CD14-positive monocyte (primary cell): ENCODE data around the gene PDLIM7. TPM values are rescaled to one million over a fixed set of nuclear protein-coding genes. Genes with fewer than 3 reads are reported as not detected.

Experiments used
- DNase-seq, 3 donors: peaks; one replicate each; pipeline ENCODE4 v3.0.0-alpha.2; 2011 to 2022
- H2AFZ ChIP-seq: 2 replicates; pipeline ENCODE4 v1.6.0; 2012; ENCODE audit warnings: mild to moderate bottlenecking, low read depth, low read length, inconsistent platforms; ENCODE audit not compliant: insufficient read depth, poor library complexity, severe bottlenecking
- H3K27ac ChIP-seq, 2 donors: 1 replicate in 1 of 2; 2 replicates in 1 of 2; pipeline ENCODE4 v1.5.1; 2012 to 2013; ENCODE audit warnings: low read length in 2 of 2, control low read depth in 1 of 2, inconsistent platforms in 1 of 2, low read depth in 1 of 2, mild to moderate bottlenecking in 1 of 2
- H3K27me3 ChIP-seq, 2 donors: one replicate each; pipeline versions ENCODE4 v1.6.0 to v1.6.1; 2011 to 2013; ENCODE audit warnings: low read length in 2 of 2; ENCODE audit not compliant: control insufficient read depth in 2 of 2, insufficient read depth in 2 of 2
- H3K36me3 ChIP-seq, 2 donors: replicated peaks in 1 of 2; 1 replicate in 1 of 2; 2 replicates in 1 of 2; pipeline versions ENCODE4 v1.5.1 to v1.6.1; 2012 to 2013; ENCODE audit warnings: low read length in 2 of 2, control low read depth in 1 of 2, inconsistent platforms in 1 of 2, mild to moderate bottlenecking in 1 of 2; ENCODE audit not compliant: insufficient read depth in 2 of 2, control insufficient read depth in 1 of 2
- H3K4me1 ChIP-seq, 2 donors: 1 replicate in 1 of 2; 2 replicates in 1 of 2; pipeline versions ENCODE4 v1.5.1 to v1.6.1; 2012 to 2013; ENCODE audit warnings: low read length in 2 of 2, control low read depth in 1 of 2, inconsistent platforms in 1 of 2, mild to moderate bottlenecking in 1 of 2, moderate library complexity in 1 of 2; ENCODE audit not compliant: insufficient read depth in 2 of 2, control insufficient read depth in 1 of 2
- H3K4me2 ChIP-seq: replicated peaks from 2 replicates; pipeline ENCODE3; 2012; ENCODE audit warnings: low read length, moderate library complexity, mild to moderate bottlenecking; ENCODE audit not compliant: poor library complexity, severe bottlenecking; ENCODE audit errors: extremely low read depth
- H3K4me3 ChIP-seq, 3 experiments: fragments of 200-600 bp in 1 of 3; sonication (generic) in 1 of 3; replicated peaks in 1 of 3; 1 replicate in 2 of 3; 2 replicates in 1 of 3; pipeline ENCODE4 v1.5.1; 2011 to 2013; ENCODE audit warnings: low read length in 3 of 3, mild to moderate bottlenecking in 3 of 3, control low read depth in 2 of 3, low read depth in 2 of 3, inconsistent platforms in 1 of 3, moderate library complexity in 1 of 3
- H3K79me2 ChIP-seq: 2 replicates; pipeline ENCODE4 v1.6.0; 2012; ENCODE audit warnings: mild to moderate bottlenecking, control low read depth, inconsistent platforms, low read length, moderate library complexity; ENCODE audit not compliant: insufficient read depth
- H3K9ac ChIP-seq: 2 replicates; pipeline ENCODE4 v1.6.0; 2017; ENCODE audit warnings: low read length, mild to moderate bottlenecking; ENCODE audit not compliant: insufficient read depth, poor library complexity, severe bottlenecking
- H3K9me3 ChIP-seq, 2 donors: replicated peaks in 1 of 2; 1 replicate in 1 of 2; 2 replicates in 1 of 2; pipeline versions ENCODE4 v1.5.1 to v1.6.1; 2012 to 2013; ENCODE audit warnings: low read length in 2 of 2, control low read depth in 1 of 2; ENCODE audit not compliant: control insufficient read depth in 1 of 2, insufficient read depth in 1 of 2
- H4K20me1 ChIP-seq: 2 replicates; pipeline ENCODE4 v1.6.0; 2012; ENCODE audit warnings: mild to moderate bottlenecking, low read length, control low read depth, moderate library complexity; ENCODE audit not compliant: insufficient read depth
- H3K27ac Mint-ChIP-seq, 7 donors: one replicate each; pipeline ENCODE4 v1.8.0; 2020; ENCODE audit warnings: mild to moderate bottlenecking in 7 of 7, mixed read lengths in 7 of 7, moderate library complexity in 6 of 7, inconsistent platforms in 2 of 7
- H3K27me3 Mint-ChIP-seq, 3 donors: one replicate each; pipeline ENCODE4 v1.8.0; 2021 to 2022; ENCODE audit warnings: low read depth in 3 of 3, mild to moderate bottlenecking in 3 of 3, mixed read lengths in 3 of 3, moderate library complexity in 3 of 3, inconsistent platforms in 1 of 3
- H3K36me3 Mint-ChIP-seq, 2 donors: one replicate each; pipeline ENCODE4 v1.8.0; 2020; ENCODE audit warnings: mixed read lengths in 2 of 2, inconsistent platforms in 1 of 2, mild to moderate bottlenecking in 1 of 2
- H3K4me1 Mint-ChIP-seq: one replicate; pipeline ENCODE4 v1.8.0; 2020; ENCODE audit warnings: mild to moderate bottlenecking, mixed read lengths
- H3K4me3 Mint-ChIP-seq, 2 donors: one replicate each; pipeline ENCODE4 v1.8.0; 2020; ENCODE audit warnings: mild to moderate bottlenecking in 2 of 2, mixed read lengths in 2 of 2, moderate library complexity in 1 of 2
- H3K9me3 Mint-ChIP-seq, 7 donors: one replicate each; pipeline ENCODE4 v1.8.0; 2020 to 2022; ENCODE audit warnings: mixed read lengths in 7 of 7, mild to moderate bottlenecking in 6 of 7, moderate library complexity in 6 of 7, inconsistent platforms in 2 of 7
- CTCF ChIP-seq: fragments of 200-600 bp; IDR thresholded peaks from one replicate; pipeline ENCODE4 v1.8.0; 2022; ENCODE audit warnings: antibody characterized with exemption, mild to moderate bottlenecking
- WGBS: methylation state at CpG from one replicate; pipeline ENCODE4 v1.1.5; 2013; ENCODE audit warnings: missing lambda C conversion rate; ENCODE audit not compliant: insufficient coverage; 5-methylcytosine and 5-hydroxymethylcytosine counted together
- intact Hi-C, 2 donors: fragments of 100-400 bp; cut with micrococcal nuclease; formaldehyde crosslinking; loops; one replicate each; pipeline versions ENCODE4 v1.15.0 to v1.15.1; 2023
- polyA plus RNA-seq, 3 donors: library from polyadenylated mRNA; depleted of rRNA in 1 of 3; unstranded in 2 of 3; stranded (reverse) in 1 of 3; fragments of 300-500 nt in 2 of 3; fragments of >200 nt in 1 of 3; fragmentation: Illumina TruSeq in 2 of 3; gene quantifications; 1 replicate in 2 of 3; 2 replicates in 1 of 3; pipeline ENCODE4 v1.2.3, GENCODE V29; 2012 to 2021

Gene PDLIM7
- polyA plus RNA-seq, 3 donors, result 21.6 to 126 (median 27.2) TPM

- H2AFZ ChIP-seq, result no peak overlapping the region
- Mint-ChIP-seq H3K36me3 (peaks cover 59 to 81% of the 10 kb centered on the region in 2 donors), H3K4me1 (no peaks in the 10 kb centered on the region), H3K4me3 (no peak overlapping the region), H3K27me3 (peaks cover 0 to 3% (median 1%) of the 10 kb centered on the region in 3 donors), H3K27ac (peak overlapping the region in 2 of 7 donors; percentile 7 to 67), H3K9me3 (no peaks in the 10 kb centered on the region)
- intact Hi-C loops, result no loop called here
- H3K27ac ChIP-seq, result peak overlapping the region in 1 of 2 donors; percentile 14
- no peak for TF ChIP-seq CTCF
- H3K9ac ChIP-seq, result no peak overlapping the region
- H3K4me1 ChIP-seq, result no peaks in the 10 kb centered on the region
- no peaks in the 10 kb centered on the region for H3K27me3 ChIP-seq
- H3K4me3 ChIP-seq, result no peak overlapping the region
- peaks cover 27% of the 10 kb centered on the region for H3K79me2 ChIP-seq
- peaks cover 60 to 91% of the 10 kb centered on the region in 2 donors for H3K36me3 ChIP-seq
- H3K4me2 ChIP-seq, result no peak overlapping the region
- H3K9me3 ChIP-seq, result no peaks in the 10 kb centered on the region
- 86% methylated on average over 10 of the region's 15 CpGs for WGBS
- DNase-seq, result no peak
- H4K20me1 ChIP-seq, result peaks cover 80% of the 10 kb centered on the region
These were observed 40.3 kb upstream of the PDLIM7 start for GRCh38 chr5:177537389-177538361.

- peaks cover 15% of the 10 kb centered on the region for H3K79me2 ChIP-seq
- H3K27ac Mint-ChIP-seq, result no peak overlapping the region
- H3K9me3 ChIP-seq, result no peaks in the 10 kb centered on the region
- H3K36me3 ChIP-seq, result peaks cover 68 to 91% of the 10 kb centered on the region in 2 donors
- no peak overlapping the region for H2AFZ ChIP-seq
- H3K4me1 Mint-ChIP-seq, result no peaks in the 10 kb centered on the region
- peaks cover 76% of the 10 kb centered on the region for H4K20me1 ChIP-seq
- no peak overlapping the region for H3K4me2 ChIP-seq
- H3K9ac ChIP-seq, result no peak overlapping the region
- peaks cover 0 to 3% (median 1%) of the 10 kb centered on the region in 3 donors for H3K27me3 Mint-ChIP-seq
- no peaks in the 10 kb centered on the region for H3K27me3 ChIP-seq
- no peaks in the 10 kb centered on the region for H3K9me3 Mint-ChIP-seq
- no peaks in the 10 kb centered on the region for H3K4me1 ChIP-seq
- TF ChIP-seq CTCF, result no peak
- H3K36me3 Mint-ChIP-seq, result peaks cover 64 to 85% of the 10 kb centered on the region in 2 donors
- H3K4me3 Mint-ChIP-seq, result no peak overlapping the region
- H3K4me3 ChIP-seq, result no peak overlapping the region
- DNase-seq, result no peak
- no peak overlapping the region for H3K27ac ChIP-seq
- intact Hi-C loops, result no loop called here
- 97% methylated on average over 10 of the region's 10 CpGs for WGBS
These were observed 39.0 kb upstream of the PDLIM7 start for GRCh38 chr5:177536386-177536785.
